D721Med (cell line): ENCODE data around the gene BGN.

ENCODE experiments used
- DNase-seq: peaks from one replicate; pipeline ENCODE4 v3.0.0; 2011; ENCODE audit warnings: low spot score; ENCODE audit not compliant: insufficient read length
- FAIRE-seq: peaks from 2 replicates; lab custom pipeline; 2011; peaks lifted over from hg19 to GRCh38; lab: Jason Lieb, UNC
- TF ChIP-seq, protein P1 (sequence below): IDR thresholded peaks from 2 replicates; pipeline ENCODE4 v1.5.1; 2012; ENCODE audit warnings: mild to moderate bottlenecking, control low read depth; ENCODE audit not compliant: insufficient read depth; ENCODE audit errors: missing control alignments

BGN gene

DNA sequence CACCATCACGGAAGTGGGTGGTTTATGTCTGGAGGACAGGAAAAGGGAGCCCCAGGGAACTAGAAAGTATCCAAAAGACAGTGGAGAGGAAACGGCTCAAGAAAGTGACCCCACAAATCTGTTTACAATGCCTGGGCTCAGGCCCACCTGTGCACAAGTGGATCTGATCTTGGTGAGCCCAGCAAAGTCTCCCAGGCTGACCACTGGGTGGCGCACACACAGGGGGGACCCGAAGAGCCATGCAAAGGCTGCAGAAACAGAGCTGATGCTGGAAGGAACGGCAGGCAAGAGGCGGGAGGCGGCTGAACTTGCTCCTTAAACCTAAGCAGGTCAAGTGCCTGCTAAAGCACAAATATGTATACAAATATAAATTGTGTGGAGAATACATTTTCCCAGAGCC lies 34.0 kb upstream of the BGN start:
- FAIRE-seq (peak; percentile 21), DNase-seq (no peak)
- TF ChIP-seq, protein P1, sequence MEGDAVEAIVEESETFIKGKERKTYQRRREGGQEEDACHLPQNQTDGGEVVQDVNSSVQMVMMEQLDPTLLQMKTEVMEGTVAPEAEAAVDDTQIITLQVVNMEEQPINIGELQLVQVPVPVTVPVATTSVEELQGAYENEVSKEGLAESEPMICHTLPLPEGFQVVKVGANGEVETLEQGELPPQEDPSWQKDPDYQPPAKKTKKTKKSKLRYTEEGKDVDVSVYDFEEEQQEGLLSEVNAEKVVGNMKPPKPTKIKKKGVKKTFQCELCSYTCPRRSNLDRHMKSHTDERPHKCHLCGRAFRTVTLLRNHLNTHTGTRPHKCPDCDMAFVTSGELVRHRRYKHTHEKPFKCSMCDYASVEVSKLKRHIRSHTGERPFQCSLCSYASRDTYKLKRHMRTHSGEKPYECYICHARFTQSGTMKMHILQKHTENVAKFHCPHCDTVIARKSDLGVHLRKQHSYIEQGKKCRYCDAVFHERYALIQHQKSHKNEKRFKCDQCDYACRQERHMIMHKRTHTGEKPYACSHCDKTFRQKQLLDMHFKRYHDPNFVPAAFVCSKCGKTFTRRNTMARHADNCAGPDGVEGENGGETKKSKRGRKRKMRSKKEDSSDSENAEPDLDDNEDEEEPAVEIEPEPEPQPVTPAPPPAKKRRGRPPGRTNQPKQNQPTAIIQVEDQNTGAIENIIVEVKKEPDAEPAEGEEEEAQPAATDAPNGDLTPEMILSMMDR = peak; percentile 59

DNA sequence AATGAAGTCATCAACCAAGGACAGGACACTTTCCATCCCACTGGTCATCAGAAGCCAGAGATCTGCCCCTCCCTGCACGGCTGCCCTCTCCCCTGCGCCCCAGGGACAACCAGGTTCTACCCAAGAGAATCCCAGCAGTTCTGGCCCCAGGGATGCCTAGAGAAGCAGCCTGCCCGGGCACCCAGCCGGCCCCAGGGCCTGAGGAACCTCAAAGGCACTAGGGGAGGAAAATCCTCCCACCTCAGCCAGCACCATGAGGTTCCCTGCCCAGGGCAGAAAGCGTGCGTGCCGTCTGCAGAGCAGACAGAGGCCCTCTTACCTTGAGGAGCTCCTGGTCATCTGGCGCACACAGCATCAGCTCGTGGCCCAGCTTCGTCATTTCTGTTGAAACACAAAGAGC lies 32.5 kb upstream of the BGN start:
- no peak for FAIRE-seq
- TF ChIP-seq, protein P1 = no peak
- DNase-seq = no peak

DNA sequence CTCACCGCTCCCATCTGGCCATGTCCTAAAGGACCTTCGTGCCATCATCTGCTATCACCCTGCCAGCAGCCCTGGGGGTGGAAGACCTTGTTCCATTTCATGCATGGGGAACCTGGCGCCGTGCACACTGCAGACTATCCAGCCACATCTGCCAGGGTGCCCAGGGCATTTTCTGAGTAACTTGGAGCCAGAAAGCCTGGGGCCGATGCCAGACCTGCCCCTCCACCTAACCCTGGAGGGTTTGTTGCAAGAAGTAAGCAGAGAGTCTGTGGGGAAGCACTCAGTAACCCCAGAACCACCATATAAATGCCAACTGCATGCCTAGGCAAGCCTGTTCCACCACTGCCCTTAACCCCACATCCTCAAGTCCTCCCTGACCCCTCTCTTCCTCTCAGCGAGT lies 31.7 kb upstream of the BGN start:
- FAIRE-seq = no peak

DNA sequence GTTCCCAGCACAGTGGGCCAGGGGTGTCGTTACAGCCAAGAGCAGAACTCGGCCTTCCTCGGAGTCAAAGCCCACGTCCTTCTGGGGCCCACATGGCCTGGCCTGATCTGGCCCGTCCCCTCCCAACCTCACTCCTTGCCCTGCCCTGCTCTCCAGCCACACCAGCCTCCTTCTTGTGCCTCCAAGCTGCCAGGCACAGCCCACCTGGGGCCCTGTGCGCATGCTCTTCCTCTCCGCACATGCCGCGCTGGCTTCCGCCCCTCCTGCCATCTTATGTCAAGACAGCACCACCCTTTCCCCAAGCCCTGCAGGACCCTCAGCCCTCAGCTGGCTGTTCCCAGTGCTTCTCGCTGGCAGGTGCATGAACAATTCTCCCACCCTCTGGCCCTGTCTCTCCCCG lies 31.2 kb upstream of the BGN start:
- TF ChIP-seq, protein P1 = no peak
- FAIRE-seq = no peak
- no peak for DNase-seq

More for the DNA sequence above, 31.7 kb upstream of the BGN start:
- TF ChIP-seq, protein P1 = no peak
- DNase-seq = no peak

DNA sequence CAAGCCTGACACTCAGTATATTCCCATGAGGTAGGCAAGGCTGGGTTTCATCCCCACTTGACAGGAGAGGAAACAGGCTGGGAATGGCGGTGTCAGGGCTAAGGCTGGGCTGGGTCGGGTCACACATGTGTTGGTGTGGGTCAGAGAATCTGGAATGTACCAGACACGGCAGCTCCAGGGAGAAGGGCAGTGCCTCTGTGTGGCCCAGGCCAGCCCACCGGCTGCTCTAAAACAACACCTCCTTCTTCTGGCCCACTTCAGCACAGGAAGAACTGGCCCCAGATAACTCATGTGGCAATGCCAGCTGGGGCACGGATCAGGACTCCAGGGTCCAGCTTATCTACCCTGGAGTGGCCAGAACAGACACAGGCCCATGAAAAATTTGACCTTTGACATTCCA lies 30.7 kb upstream of the BGN start:
- no peak for FAIRE-seq
- no peak for DNase-seq
- TF ChIP-seq, protein P1 = no peak

DNA sequence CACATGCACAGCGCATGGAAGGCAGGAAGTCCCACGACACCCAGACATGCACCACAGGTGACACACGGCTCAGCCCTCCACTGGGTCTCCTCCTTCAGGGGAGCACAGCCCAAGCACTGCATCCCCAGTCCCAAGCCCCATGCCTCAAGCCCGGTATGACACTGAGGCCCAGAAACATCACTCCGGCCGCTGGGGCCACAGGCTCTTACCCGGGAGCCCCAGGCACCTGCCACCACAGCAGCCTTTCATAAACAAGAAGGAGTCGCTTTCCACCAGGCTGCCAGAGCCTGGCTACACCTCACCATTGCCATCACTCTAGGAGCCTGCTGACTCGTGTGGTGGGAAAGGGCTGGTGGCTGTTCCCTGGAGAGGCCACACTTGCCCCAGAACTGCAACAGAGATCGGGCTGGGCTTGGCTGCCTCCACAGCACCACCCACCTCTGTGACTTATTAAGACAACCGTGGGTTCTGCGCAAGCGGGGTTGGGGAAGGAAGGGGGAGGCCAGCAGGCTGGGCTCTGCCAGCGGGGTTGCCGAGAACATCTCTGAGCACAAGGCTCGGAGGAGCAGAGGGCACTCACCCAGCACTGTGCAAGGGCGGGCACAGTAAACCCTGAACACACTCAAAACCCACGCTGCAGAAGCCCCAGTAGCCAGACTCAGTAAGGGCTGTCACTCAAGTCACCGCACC lies 28.9 kb upstream of the BGN start:
- FAIRE-seq = no peak
- DNase-seq = no peak
- TF ChIP-seq, protein P1 = no peak

DNA sequence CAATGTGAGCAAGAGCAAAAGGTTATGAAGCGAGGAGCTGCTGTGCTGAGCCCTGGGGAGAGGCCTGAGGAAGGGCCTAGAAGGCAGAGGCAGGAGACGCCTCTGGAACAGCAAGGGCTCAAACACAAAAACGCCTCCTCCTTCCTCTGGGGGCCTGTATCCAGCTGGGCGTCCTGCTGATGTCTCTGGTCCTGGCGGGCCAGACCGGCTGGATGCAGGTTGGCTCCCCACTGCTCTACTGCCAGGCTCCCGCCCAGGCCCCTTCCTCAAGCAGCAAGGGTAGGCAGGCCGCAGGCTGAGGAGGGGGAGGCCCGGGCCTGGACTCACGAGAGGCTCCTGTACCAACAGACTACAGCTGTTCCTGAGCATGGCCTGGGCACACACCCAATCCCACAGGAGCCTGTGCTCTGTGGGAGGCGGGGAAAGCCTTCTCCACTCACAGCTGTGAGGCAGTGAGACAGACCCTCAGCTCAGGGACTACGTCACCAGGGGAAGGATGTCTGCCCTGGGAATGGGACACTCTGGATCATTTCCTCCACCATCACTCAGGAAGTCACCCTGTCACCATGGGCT lies 26.7 kb upstream of the BGN start:
- FAIRE-seq = no peak
- DNase-seq = no peak
- TF ChIP-seq, protein P1 = no peak
